CD4-positive, alpha-beta T cell treated with Interleukin-15 for 4 hours (primary cell): ENCODE results near the gene ISG20.

Source experiments
- DNase-seq: peaks from one replicate; pipeline ENCODE4 v3.0.0-alpha.2; 2020; ENCODE audit warnings: low spot score

Gene ISG20

GRCh38 chr15:88638626-88639372, at the start of gene ISG20:
TSS of gene ISG20 (plus strand) at chr15:88639016. CDS start at chr15:88639367, 351 bp downstream.
- DNase-seq, result peak; percentile 97

- no peak for DNase-seq
Observed at GRCh38 chr15:88590759-88591158, 48.1 kb upstream of the ISG20 start.

- DNase-seq, result no peak
Observed at GRCh38 chr15:88591384-88591783, 47.4 kb upstream of the ISG20 start.

- DNase-seq, result no peak
Observed at GRCh38 chr15:88603885-88604284, 34.9 kb upstream of the ISG20 start.

GRCh38 chr15:88604381-88605188, 34.2 kb upstream of the ISG20 start:
- DNase-seq, result no peak

GRCh38 chr15:88605189-88606069, 33.4 kb upstream of the ISG20 start:
- DNase-seq, result no peak

GRCh38 chr15:88606070-88606794, 32.6 kb upstream of the ISG20 start:
- no peak for DNase-seq

GRCh38 chr15:88607951-88608350, 30.9 kb upstream of the ISG20 start:
- DNase-seq, result no peak

GRCh38 chr15:88608607-88609181, 30.1 kb upstream of the ISG20 start:
- DNase-seq, result no peak

GRCh38 chr15:88609344-88610090, 29.3 kb upstream of the ISG20 start:
- no peak for DNase-seq

- DNase-seq, result no peak
Observed at GRCh38 chr15:88610701-88611231, 28.1 kb upstream of the ISG20 start.

GRCh38 chr15:88612186-88612796, 26.5 kb upstream of the ISG20 start:
- no peak for DNase-seq

GRCh38 chr15:88613074-88613944, 25.5 kb upstream of the ISG20 start:
- DNase-seq, result no peak

- no peak for DNase-seq
Observed at GRCh38 chr15:88615303-88616107, 23.3 kb upstream of the ISG20 start.

GRCh38 chr15:88616240-88616639, 22.6 kb upstream of the ISG20 start:
- no peak for DNase-seq

- no peak for DNase-seq
Observed at GRCh38 chr15:88617031-88617722, 21.6 kb upstream of the ISG20 start.

GRCh38 chr15:88617790-88618189, 21.0 kb upstream of the ISG20 start:
- no peak for DNase-seq
